ENCODE measurements around the gene ASAP2.

Gene ASAP2

DNA sequence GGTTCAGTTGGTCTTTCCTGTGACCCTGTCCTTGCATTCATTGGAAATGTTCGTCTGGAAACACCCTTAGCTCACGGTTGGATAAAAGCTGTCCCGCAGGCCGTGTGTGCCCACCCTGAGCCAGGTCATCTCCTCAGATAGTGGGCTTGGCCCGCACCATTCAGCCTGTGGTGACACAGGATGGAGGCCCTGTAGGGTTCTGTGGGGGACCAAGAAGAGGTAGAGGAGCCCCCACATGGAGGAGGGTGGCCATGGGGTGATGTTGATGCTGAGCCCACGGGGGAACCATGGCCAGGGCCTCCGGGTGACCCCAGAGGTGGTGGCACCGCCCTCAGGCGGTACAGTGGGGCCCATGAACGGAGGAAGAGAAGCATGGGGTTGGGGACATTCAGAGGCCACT is 62.7 kb downstream of the ASAP2 start:
- TF ChIP-seq, protein P1, sequence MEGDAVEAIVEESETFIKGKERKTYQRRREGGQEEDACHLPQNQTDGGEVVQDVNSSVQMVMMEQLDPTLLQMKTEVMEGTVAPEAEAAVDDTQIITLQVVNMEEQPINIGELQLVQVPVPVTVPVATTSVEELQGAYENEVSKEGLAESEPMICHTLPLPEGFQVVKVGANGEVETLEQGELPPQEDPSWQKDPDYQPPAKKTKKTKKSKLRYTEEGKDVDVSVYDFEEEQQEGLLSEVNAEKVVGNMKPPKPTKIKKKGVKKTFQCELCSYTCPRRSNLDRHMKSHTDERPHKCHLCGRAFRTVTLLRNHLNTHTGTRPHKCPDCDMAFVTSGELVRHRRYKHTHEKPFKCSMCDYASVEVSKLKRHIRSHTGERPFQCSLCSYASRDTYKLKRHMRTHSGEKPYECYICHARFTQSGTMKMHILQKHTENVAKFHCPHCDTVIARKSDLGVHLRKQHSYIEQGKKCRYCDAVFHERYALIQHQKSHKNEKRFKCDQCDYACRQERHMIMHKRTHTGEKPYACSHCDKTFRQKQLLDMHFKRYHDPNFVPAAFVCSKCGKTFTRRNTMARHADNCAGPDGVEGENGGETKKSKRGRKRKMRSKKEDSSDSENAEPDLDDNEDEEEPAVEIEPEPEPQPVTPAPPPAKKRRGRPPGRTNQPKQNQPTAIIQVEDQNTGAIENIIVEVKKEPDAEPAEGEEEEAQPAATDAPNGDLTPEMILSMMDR (IDR thresholded peaks at IDR 0.05; ENCODE audit: insufficient read depth, missing control alignments): no peak
- FAIRE-seq (no peak), DNase-seq (ENCODE audit: insufficient read length, low spot score) (no peak)

GRCh38 chr2:9269695-9270360 is 63.2 kb downstream of the ASAP2 start:
- DNase-seq (ENCODE audit: insufficient read length, low spot score) (no peak), FAIRE-seq (no peak)
- TF ChIP-seq, protein P1 (IDR thresholded peaks at IDR 0.05; ENCODE audit: insufficient read depth, missing control alignments): no peak

DNA sequence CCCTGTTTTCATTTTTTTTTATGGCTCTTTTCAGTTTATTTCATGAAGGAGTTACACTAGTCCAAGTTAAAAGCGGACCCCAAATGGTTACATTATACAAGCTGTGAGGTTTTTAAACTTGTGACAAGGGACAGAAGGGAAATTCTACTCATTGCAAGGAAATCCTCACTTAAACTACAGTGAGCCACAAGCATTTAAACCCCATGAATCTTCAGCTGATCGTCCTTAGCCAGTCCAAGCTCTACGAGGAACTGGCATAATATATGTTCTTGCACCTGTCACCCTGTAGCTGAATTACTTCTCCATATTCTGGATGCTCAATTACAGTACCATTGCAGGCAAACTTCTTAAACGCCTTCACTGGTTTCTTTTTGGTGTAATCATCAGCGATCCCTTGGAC is 64.5 kb downstream of the ASAP2 start:
- no peak for DNase-seq (ENCODE audit: insufficient read length, low spot score)
- TF ChIP-seq, protein P1 (IDR thresholded peaks at IDR 0.05; ENCODE audit: insufficient read depth, missing control alignments): no peak
- no peak for FAIRE-seq

- DNase-seq (ENCODE audit: insufficient read length, low spot score) (no peak), FAIRE-seq (no peak)
- TF ChIP-seq, protein P1 (IDR thresholded peaks at IDR 0.05; ENCODE audit: insufficient read depth, missing control alignments): no peak
Measured at GRCh38 chr2:9271691-9272090, 65.1 kb downstream of the ASAP2 start.

DNA sequence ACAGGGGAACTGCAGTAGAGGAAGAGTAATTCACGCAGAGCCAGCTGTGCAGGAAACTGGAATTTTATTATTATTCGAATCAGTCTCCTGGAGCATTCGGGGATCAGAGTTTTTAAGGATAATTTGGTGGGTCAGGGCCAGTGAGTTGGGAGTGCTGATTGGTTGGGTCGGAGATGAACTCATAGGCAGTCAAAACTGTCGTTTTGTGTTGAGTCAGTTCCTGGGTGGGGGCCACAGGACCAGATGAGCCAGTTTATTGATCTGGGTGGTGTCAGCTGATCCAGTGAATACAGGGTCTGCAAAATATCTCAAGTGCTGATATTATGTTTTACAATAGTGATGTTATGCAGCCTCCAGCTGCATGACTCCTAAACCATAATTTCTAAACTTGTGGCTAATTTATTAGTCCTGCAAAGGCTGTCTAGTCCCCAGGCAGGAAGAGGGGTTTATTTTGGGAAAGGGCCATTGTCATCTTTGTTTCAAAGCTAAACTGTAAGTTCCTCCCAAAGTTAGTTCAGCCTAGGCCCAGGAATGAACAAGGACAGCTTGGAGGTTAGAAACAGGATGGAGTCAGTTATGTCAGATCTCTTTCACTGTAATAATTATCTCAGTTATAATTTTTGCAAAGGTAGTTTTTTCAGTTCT is 67.0 kb downstream of the ASAP2 start:
- DNase-seq (ENCODE audit: insufficient read length, low spot score): no peak
- TF ChIP-seq, protein P1 (IDR thresholded peaks at IDR 0.05; ENCODE audit: insufficient read depth, missing control alignments): no peak
- no peak for FAIRE-seq

DNA sequence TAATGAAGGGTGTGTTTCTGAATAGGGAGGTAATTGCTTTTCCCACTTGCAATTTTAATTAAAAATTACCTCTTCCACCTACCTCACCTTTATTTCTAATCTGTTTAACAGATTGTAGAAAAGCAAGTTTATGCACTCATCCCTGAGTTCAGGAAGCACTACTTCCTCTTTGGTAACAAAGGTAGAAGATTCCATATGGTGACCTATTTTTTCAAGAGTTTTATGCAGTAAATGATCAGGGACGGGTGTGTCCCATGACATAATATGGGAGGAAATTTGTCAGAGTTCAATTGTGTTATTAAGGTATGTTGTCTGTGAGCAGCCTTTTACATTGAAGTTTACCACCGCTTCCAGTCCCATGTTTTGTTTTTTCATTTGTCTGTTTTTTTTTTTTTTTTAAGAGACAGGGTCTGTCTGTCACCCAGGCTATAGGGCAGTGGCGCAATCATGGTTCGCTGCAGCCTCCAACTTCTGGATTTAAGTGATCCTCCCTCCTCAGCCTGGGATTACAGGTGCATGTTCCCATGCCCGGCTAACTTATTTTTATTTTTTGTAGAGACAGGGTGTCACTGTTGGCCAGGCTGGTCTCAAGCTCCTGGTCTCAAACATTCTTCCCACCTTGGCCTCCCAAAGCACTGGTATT is 68.2 kb downstream of the ASAP2 start:
- FAIRE-seq: no peak
- no peak for DNase-seq (ENCODE audit: insufficient read length, low spot score)
- TF ChIP-seq, protein P1 (IDR thresholded peaks at IDR 0.05; ENCODE audit: insufficient read depth, missing control alignments): no peak

DNA sequence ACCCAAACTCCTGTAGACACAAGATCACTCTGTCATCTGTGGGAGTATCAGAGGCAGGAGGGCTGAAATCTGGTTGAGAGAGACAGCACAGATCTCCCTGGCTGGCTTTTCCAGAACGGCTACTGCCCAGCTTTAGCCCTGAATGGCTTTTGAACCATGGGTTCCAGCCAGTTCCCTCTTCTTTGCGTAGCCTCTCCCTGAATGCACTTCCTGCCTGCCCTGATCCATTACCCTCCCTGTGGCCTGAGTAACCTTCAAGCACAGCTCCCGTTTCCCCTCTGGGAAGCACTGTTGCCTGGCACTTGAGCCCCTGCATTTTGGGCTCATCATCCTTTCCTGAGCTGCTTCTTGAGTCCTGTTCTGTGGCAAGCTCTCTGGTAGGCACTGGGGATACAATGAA is 68.8 kb downstream of the ASAP2 start:
- TF ChIP-seq, protein P1 (IDR thresholded peaks at IDR 0.05; ENCODE audit: insufficient read depth, missing control alignments): no peak
- no peak for FAIRE-seq
- no peak for DNase-seq (ENCODE audit: insufficient read length, low spot score)
